IPS DF 4.7 (cell line): ENCODE results near the gene ZNF446.

Experiments
- DNase-seq: peaks from one replicate; pipeline ENCODE4 v3.0.0-alpha.2; 2013; ENCODE audit warnings: low spot score; ENCODE audit errors: extremely low read depth

Gene ZNF446

GRCh38 chr19:58522709-58523108 lies 46.6 kb downstream of the ZNF446 start:
- DNase-seq = no peak

DNA sequence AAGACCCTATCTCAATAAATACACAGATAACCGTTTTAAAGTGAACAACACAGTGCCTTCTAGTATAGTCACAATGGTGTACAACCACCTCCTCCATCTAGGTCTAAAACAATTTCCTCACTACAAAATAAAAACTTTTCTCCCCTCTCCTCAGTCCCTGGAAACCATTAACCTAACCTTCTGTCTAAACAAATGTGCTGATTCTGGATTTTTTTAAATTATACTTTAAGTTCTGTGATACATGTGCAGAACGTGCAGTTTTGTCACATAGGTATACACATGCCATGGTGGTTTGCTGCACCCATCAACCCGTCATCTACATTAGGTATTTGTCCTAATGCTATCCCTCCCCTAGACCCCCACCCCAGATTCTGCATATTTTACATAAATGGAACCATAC lies 53.3 kb downstream of the ZNF446 start:
- no peak for DNase-seq
